ENCODE results near the gene OR7E24.
"Not testable (repeated sequence)": the region's sequence is repeated elsewhere in the genome, so short reads cannot be mapped to it uniquely, and the experiment has no call there.

The OR7E24 gene

GRCh38 chr19:9250630-9251029 is at the start of gene OR7E24:
Gene OR7E24, plus strand, starts transcription at chr19:9250930. Its CDS starts 114 bp downstream, at chr19:9251044.
- no peak for DNase-seq

GRCh38 chr19:9205501-9206113 is 45.1 kb upstream of the OR7E24 start:
- peak; percentile 15 for DNase-seq

GRCh38 chr19:9219489-9219888 is 31.2 kb upstream of the OR7E24 start, which contains the start of gene OR7D4:
Gene OR7D4, minus strand, starts transcription at chr19:9219589. Its CDS starts 4,752 bp downstream, at chr19:9214837.
- DNase-seq, result no peak

- DNase-seq, result no peak
Observed at GRCh38 chr19:9251236-9251635, 506 bp downstream of the OR7E24 start.

GRCh38 chr19:9283485-9283884 is 32.8 kb downstream of the OR7E24 start:
- not testable (repeated sequence) for DNase-seq

- DNase-seq, result no peak
Observed at GRCh38 chr19:9289231-9289884, 38.6 kb downstream of the OR7E24 start.

- no peak for DNase-seq
Observed at GRCh38 chr19:9295411-9295849, 44.7 kb downstream of the OR7E24 start.

GRCh38 chr19:9296336-9296735 is 45.6 kb downstream of the OR7E24 start:
- no peak for DNase-seq

All from kidney glomerular epithelial cell (primary cell).